LNCAP (cell line): ENCODE measurements around the gene NUDT4.

ENCODE experiments used
- TF ChIP-seq, protein P1 (sequence below): fragments of 450-650 bp; IDR thresholded peaks from 2 replicates; pipeline ENCODE4 v1.5.1; 2017; ENCODE audit warnings: mild to moderate bottlenecking

The NUDT4 gene

GRCh38 chr12:93426412-93426805 is 48.7 kb downstream of the NUDT4 start:
- TF ChIP-seq, protein P1, sequence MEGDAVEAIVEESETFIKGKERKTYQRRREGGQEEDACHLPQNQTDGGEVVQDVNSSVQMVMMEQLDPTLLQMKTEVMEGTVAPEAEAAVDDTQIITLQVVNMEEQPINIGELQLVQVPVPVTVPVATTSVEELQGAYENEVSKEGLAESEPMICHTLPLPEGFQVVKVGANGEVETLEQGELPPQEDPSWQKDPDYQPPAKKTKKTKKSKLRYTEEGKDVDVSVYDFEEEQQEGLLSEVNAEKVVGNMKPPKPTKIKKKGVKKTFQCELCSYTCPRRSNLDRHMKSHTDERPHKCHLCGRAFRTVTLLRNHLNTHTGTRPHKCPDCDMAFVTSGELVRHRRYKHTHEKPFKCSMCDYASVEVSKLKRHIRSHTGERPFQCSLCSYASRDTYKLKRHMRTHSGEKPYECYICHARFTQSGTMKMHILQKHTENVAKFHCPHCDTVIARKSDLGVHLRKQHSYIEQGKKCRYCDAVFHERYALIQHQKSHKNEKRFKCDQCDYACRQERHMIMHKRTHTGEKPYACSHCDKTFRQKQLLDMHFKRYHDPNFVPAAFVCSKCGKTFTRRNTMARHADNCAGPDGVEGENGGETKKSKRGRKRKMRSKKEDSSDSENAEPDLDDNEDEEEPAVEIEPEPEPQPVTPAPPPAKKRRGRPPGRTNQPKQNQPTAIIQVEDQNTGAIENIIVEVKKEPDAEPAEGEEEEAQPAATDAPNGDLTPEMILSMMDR = no peak

DNA sequence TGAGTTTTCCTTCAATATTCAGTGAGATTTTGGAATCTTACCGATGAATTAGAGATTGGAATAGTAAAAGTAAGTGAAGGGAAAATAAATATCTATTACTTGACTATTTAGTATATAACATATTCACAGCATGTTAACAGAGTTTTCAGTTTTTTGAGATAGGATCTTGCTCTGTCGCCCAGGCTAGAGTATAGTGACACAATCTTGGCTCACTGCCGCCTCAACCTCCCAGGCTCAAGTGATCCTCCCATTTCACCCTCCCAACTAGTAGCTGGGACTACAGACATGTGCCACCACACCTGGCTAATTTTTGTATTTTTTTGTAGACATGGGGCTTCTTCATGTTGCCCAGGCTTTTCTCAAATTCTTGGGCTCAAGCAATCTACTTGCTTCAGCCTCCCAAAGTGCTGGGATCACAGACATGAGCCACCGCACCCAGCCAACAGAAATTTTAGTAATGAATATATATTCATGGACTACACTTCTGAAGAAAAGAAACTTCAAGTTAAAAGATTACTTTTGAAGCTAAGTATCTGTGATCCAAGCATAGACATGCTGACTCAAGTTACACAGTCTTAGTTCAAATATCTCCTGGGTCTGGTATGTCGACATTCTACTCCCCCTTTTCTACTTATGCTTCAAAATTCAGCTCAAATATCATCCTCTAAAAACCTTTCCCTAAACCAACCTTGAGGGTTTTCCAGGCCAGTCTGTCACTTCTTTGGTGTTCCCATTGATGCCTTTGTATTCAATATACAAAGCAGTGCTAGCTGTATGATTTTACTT is 50.2 kb downstream of the NUDT4 start:
- TF ChIP-seq, protein P1 = no peak

DNA sequence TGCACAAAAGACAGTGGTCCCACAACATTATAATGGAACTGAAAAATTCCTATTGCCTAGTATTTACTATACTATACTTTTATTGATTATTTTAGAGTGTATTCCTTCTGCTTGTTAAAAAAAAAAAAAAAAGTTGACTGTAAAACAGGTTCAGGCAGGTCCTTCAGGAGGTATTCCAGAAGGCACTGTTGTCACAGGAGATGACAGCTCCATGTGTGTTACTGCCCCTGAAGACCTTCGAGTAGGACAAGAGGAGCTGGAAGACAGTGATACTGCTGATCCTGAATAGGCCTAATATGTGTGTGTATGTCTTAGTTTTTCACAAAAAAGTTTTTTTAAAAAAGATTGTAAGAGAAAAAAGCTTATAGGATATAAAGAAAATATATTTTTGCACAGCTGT is 51.7 kb downstream of the NUDT4 start:
- TF ChIP-seq, protein P1 = no peak

DNA sequence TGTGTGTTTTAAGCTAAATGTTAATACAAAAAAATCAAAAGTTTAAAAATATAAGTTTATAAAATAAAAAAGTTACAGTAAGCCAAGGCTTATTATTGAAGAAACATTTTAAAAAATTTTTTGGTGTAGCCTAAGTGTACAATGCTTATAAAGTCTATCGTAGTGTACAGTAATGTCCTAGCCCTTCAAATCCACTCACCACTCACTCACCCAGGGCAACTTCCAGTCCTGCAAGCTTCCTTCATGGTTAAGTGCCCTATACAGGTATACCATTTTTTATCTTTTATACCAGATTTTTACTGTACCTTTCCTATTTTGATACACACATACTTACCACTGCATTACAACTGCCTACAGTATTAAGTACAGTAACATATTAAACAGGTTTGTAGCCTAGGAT is 52.1 kb downstream of the NUDT4 start:
- TF ChIP-seq, protein P1 = no peak

- TF ChIP-seq, protein P1 = no peak
Measured at GRCh38 chr12:93430280-93430679, 52.6 kb downstream of the NUDT4 start.

DNA sequence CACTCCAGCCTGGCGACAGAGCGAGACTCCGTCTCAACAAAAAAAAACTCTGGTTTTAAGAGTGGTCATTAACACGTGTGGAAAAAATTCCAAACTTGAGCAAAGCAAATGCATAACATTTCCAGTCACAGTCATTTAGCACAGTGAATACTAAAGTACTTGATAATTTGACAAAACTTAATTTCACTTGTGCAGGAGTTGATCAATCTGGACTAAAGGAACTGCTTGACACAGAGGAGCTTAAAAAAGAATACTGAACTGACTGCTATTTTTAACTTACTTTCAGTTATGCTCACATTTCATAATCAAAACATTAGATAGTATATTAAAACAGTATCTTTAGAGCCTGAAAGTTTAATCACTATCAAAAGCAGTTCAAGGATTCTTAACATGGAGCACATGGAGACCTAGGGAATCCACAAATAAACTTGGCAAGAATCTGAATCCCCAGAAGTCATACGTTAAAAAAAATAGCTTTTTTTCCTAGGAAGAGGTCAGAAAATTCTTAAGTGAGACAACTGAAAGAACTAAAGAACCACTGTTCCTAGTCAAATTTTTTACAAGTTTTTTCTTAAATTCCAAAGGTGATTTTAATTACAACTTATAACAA is 56.6 kb downstream of the NUDT4 start:
- TF ChIP-seq, protein P1 = no peak

DNA sequence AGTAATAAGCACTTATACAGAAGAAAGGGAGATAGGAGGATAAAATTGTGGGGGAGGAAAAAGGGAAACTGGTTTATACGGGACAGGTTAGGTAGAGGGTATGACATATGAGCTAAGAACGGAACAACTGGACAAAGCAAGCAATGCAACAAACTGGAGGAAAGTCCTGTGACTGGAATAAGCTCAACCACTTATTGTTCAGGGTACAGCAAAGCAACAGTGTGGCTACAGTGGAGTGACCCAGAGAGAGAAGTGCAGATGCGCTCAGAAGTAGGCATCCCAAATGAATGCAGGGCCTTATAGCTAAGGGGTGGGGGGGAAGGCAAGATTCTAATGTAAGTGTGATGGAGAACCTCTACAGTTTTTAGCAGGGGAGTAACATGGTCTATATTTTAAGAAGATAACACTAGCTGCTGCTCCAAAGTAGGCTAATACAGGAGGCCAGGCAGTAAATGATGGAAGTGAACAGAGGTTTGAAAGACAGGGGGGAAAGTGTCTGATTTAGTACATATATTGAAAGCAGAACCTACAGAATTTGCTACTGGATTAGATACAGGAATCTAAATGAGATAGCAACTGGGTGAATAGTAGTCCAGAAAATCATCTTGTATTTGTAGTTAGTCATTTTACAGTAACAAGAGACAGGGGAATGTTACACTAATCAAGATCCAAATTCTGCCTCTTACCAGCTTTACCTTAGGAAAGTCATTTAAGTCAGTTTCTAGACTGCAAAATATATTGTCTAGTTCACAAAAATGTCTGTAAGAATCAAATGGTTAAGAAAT is 60.7 kb downstream of the NUDT4 start:
- TF ChIP-seq, protein P1 = no peak
